ENCODE results near the gene LBR. TPM values are rescaled to one million over a fixed set of nuclear protein-coding genes. Genes with fewer than 3 reads are reported as not detected.

Gene LBR
- polyA plus RNA-seq, 1 donor (not counting 4 experiments of a cell fraction or from before 2014, with no cell fraction given) = 30.5 TPM

- peak overlapping the region; percentile 82 for H3K27ac ChIP-seq (ENCODE audit: control insufficient read depth, insufficient read depth, low read length)
- no peaks in the 10 kb centered on the region for H4K20me1 ChIP-seq (ENCODE audit: control insufficient read depth, extremely low read depth, insufficient read depth, low read length)
- peak overlapping the region; percentile 78 to 91 (median 81) for H3K4me3 ChIP-seq (ENCODE audit: control insufficient read depth in 2 of 3, extremely low read depth in 1 of 3, insufficient read depth in 2 of 3, low read depth in 1 of 3, low read length in 3 of 3)
- no peak overlapping the region for H2AFZ ChIP-seq (ENCODE audit: control insufficient read depth, low read length)
- FAIRE-seq (no peak), DNase-seq (ENCODE audit: low read depth, low spot score) (no peak)
- no peaks in the 10 kb centered on the region for H3K9me1 ChIP-seq (ENCODE audit: control insufficient read depth, extremely low read depth, insufficient read depth, low read length)
- peaks cover 2 to 4% of the 10 kb centered on the region in 2 experiments for H3K36me3 ChIP-seq (ENCODE audit: control insufficient read depth in 2 of 2, extremely low read depth in 1 of 2, insufficient read depth in 2 of 2, low read length in 2 of 2)
- H3K27me3 ChIP-seq (ENCODE audit: control insufficient read depth, extremely low read depth, insufficient read depth, low read length) = no peaks in the 10 kb centered on the region
- H3K9me3 ChIP-seq (ENCODE audit: control insufficient read depth, low read depth, low read length) = no peaks in the 10 kb centered on the region
- dilution Hi-C loops (cut with MboI; ENCODE audit: extremely low pct_ligation_motif_present, low sequenced_read_pairs) = no loop called here
- peaks cover 34% of the 10 kb centered on the region for H3K4me1 ChIP-seq (ENCODE audit: control insufficient read depth, extremely low read depth, insufficient read depth, low read length)
- peaks cover 60% of the 10 kb centered on the region for H3K79me2 ChIP-seq (ENCODE audit: control insufficient read depth, insufficient read depth, low read length)
- peak overlapping the region; percentile 80 for H3K4me2 ChIP-seq (ENCODE audit: control insufficient read depth, extremely low read depth, insufficient read depth, low read depth, low read length)
- H3K9ac ChIP-seq (ENCODE audit: control insufficient read depth, extremely low read depth, insufficient read depth, low read length) = peak overlapping the region; percentile 80
- TF ChIP-seq CTCF (optimal IDR thresholded peaks at IDR 0.05 in 1 of 3, IDR thresholded peaks at IDR 0.05 in 1 of 3, conservative IDR thresholded peaks at IDR 0.05 in 1 of 3; ENCODE audit: extremely low read depth in 1 of 3, insufficient read depth in 2 of 3, low read length in 3 of 3) = no peak
- no peak for TF ChIP-seq EZH2 (IDR thresholded peaks at IDR 0.05; ENCODE audit: low read length)
Measured at GRCh38 chr1:225426395-225427234, 1.2 kb downstream of the LBR start.

DNA sequence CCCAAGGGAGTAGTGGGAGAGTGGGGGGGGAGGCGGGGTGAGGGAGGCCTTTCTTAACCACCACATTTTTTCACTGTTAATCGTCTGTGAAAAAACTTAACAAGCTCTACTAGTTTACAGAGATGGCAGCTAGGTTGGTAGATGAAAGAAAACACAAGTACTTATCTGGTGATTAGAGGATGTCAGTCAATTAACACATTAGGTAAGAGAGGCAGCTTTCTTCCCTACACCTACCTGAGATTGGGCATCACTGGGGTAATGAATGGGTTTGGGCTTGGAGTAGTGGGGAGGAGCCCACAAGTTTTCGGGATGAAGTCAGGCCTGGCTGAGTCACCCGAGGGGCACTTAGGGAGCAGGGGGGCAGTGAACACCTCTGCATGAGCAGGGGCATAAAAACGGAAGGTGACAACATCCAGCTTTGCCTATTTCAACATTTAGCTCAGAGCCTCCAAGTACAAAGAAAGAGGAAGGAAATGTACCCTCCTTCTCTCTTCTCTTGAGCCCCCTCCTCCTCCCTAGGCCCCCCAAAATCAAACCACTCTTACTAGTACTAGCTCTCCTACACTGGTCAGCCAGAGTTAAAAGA, 2.5 kb downstream of the LBR start:
- DNase-seq (ENCODE audit: low read depth, low spot score) (peak; percentile 54), FAIRE-seq (peak; percentile 65)
- peaks cover 69% of the 10 kb centered on the region for H3K79me2 ChIP-seq (ENCODE audit: control insufficient read depth, insufficient read depth, low read length)
- peak overlapping the region; percentile 80 for H3K9ac ChIP-seq (ENCODE audit: control insufficient read depth, extremely low read depth, insufficient read depth, low read length)
- peaks cover 2 to 4% of the 10 kb centered on the region in 2 experiments for H3K36me3 ChIP-seq (ENCODE audit: control insufficient read depth in 2 of 2, extremely low read depth in 1 of 2, insufficient read depth in 2 of 2, low read length in 2 of 2)
- peak overlapping the region in 2 of 3 experiments; percentile 78 to 91 for H3K4me3 ChIP-seq (ENCODE audit: control insufficient read depth in 2 of 3, extremely low read depth in 1 of 3, insufficient read depth in 2 of 3, low read depth in 1 of 3, low read length in 3 of 3)
- peak overlapping the region; percentile 82 for H3K27ac ChIP-seq (ENCODE audit: control insufficient read depth, insufficient read depth, low read length)
- peaks cover 34% of the 10 kb centered on the region for H3K4me1 ChIP-seq (ENCODE audit: control insufficient read depth, extremely low read depth, insufficient read depth, low read length)
- H3K27me3 ChIP-seq (ENCODE audit: control insufficient read depth, extremely low read depth, insufficient read depth, low read length) = no peaks in the 10 kb centered on the region
- H3K9me3 ChIP-seq (ENCODE audit: control insufficient read depth, low read depth, low read length) = no peaks in the 10 kb centered on the region
- TF ChIP-seq CTCF (optimal IDR thresholded peaks at IDR 0.05 in 1 of 3, IDR thresholded peaks at IDR 0.05 in 1 of 3, conservative IDR thresholded peaks at IDR 0.05 in 1 of 3; ENCODE audit: extremely low read depth in 1 of 3, insufficient read depth in 2 of 3, low read length in 3 of 3) = no peak
- no peak for TF ChIP-seq EZH2 (IDR thresholded peaks at IDR 0.05; ENCODE audit: low read length)
- dilution Hi-C loops (cut with MboI; ENCODE audit: extremely low pct_ligation_motif_present, low sequenced_read_pairs) = no loop called here
- peak overlapping the region; percentile 80 for H3K4me2 ChIP-seq (ENCODE audit: control insufficient read depth, extremely low read depth, insufficient read depth, low read depth, low read length)
- H3K9me1 ChIP-seq (ENCODE audit: control insufficient read depth, extremely low read depth, insufficient read depth, low read length) = no peaks in the 10 kb centered on the region
- H2AFZ ChIP-seq (ENCODE audit: control insufficient read depth, low read length) = no peak overlapping the region
- no peaks in the 10 kb centered on the region for H4K20me1 ChIP-seq (ENCODE audit: control insufficient read depth, extremely low read depth, insufficient read depth, low read length)
